PC-3 (cell line): Measurements from ENCODE around the gene ATP8A1.

Experiments used
- CTCF ChIP-seq: fragments of 300-600 bp; sonication (generic); conservative IDR thresholded peaks from 2 replicates; pipeline ENCODE4 v1.5.1; 2017; ENCODE audit warnings: antibody characterized with exemption, low read depth, mild to moderate bottlenecking, low read length
- EZH2 ChIP-seq: fragments of 300-600 bp; sonication (generic); IDR thresholded peaks from one replicate; pipeline ENCODE4 v1.6.1; 2017; ENCODE audit warnings: antibody characterized with exemption, mild to moderate bottlenecking, low read length; ENCODE audit not compliant: unreplicated experiment
- EZH2phosphoT487 ChIP-seq: fragments of 300-600 bp; sonication (generic); IDR thresholded peaks from 2 replicates; pipeline ENCODE4 v1.6.1; 2018; ENCODE audit warnings: mild to moderate bottlenecking, antibody characterized with exemption, low read length, borderline replicate concordance

GRCh38 chr4:42607011-42607726 lies 49.7 kb downstream of the ATP8A1 start:
- TF ChIP-seq EZH2phosphoT487, result no peak
- no peak for TF ChIP-seq EZH2
- no peak for TF ChIP-seq CTCF
